Heart left ventricle (tissue), 13 donors: ENCODE results near the gene RPP14.

Source experiments
- CTCF ChIP-seq, 12 donors: fragments of 200-600 bp; sonication (generic) in 4 of 12; IDR thresholded peaks; one replicate each; pipeline versions ENCODE4 v1.5.0 to v1.8.0; 2018 to 2022; ENCODE audit warnings: antibody characterized with exemption in 12 of 12, mild to moderate bottlenecking in 5 of 12
- POLR2A ChIP-seq, 2 donors: fragments of 450-650 bp; IDR thresholded peaks; one replicate each; pipeline ENCODE4 v1.6.1; 2017; ENCODE audit warnings: antibody characterized with exemption in 2 of 2, mild to moderate bottlenecking in 2 of 2, moderate library complexity in 2 of 2
- donor health status: ischemic (EF 13 %, LVEDD 7.1; RV severe dilation, severe dysfunction).
- donor health status: DM: no; HTN: yes; CAD: no.
- donor health status: DM: no; HTN: no; CAD: no.
- donor health status: ischemic (EF 25% LVEDD 6.9; RV normal size, moderate dysfunction).
- donor health status: ischemic (EF 25% LVEDD 5.7; RV mildly dilated, moderate dysfunction).
- donor health status: ischemic (EF 35%, LVEDD 5.7; RV mildly dilated, moderate dysfunction).
- donor health status: nonischemic (EF 11% LVEDD 7.7; RV severe dilation, severe dysfunction).
- donor health status: DM: yes; HTN: yes; CAD: no.
- donor health status: PGD.
- donor health status: ischemic (EF 29% LVEDD 5.4; RV normal size, mild dysfunction).
- donor health status: nonischemic (EF 23%, LVEDD 6.1; RV moderate dilation, normal function).

DNA sequence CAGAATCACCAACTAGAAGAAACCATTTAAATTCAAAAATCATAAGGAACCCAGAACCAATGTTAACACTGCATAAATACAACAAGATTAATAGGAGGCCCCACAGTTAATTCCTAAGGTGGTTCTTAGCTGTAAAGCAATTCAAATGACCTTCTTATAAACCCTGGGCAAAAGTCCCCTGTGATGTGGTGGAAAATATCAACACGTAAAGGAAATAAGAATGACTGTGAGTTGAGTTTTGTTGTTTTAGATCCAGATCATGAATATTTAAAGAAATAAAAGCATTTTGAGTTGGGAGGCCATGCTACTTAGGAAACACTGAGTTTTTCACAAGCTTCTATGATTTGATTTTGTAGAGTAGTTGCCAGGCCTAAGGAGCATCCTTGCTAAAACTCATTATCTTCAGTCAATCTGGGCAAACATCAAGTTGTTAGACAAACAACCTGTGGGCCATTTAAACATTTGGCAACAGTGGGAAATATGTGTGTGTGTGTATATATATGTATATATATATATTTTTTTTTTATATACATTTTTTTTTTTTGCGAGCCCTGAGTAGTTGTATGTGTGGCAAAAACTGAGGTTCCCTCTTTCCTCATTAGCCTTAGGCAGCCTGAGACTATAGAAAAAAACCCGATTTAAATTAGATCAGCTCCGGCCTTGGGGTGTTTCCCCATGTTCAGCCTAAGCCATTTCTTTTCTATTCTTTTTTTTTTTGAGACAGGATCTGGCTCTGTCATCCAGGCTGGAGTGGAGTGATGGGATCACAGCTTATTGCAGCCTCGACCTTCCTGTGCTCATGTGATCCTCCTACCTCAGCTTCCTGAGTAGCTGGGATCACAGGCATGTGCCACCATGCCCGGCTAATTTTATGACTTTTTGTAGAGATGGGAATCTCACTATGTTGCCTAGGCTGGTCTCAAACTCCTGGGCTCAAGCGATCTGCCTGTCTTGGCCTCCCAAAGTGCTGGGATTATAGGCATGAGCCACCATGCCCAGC lies 18.6 kb downstream of the RPP14 start:
- no peak for TF ChIP-seq CTCF (IDR thresholded peaks at IDR 0.05)
- TF ChIP-seq POLR2A (IDR thresholded peaks at IDR 0.05), result no peak
